ENCODE results near the gene NPIPB2. TPM values are rescaled to one million over a fixed set of nuclear protein-coding genes. Genes with fewer than 3 reads are reported as not detected.

NPIPB2 gene
- total RNA-seq, 1 experiment from 2014 or later = 10.3 TPM

DNA sequence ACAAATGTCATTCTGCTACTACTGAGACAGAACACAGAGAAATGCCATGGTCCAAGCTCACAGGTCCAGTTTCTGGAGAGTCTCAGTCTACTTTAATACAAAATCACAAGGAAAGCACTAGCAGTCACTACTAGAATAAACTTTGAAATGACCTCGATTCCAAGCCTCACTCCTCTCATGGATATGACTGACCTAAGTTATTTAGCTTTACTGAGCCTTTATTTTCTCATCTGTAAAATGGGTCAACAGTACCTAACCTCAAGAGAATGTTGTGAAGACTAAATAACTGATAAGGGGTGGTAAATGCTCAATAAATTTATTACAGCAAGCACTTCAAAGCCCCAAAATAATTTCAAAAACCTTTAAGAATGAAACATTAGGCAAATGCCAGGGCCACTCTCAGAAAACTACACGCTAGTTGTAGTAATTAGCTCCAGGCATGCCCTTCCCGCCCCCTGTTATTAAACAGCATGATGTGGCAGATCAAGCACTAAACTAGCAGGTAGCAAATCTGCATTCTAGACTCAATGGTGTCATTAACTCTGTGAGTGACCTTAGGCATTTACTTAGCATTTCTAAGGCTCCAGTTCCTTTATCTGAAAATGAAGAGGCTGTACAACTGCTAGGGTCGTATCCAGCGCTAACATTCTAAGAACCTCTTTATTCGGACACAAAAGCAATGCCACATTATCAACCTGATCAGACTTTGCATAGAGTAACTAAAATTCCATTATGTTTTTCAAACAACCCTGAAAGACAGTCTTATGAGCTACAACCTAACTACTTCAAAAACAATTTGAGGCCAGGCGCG lies 34.5 kb downstream of the NPIPB2 start:
- Histone ChIP-seq H3K27me3 (ENCODE audit: control insufficient read depth, insufficient read depth, low read length) (no peaks in the 10 kb centered on the region), H3K27ac (ENCODE audit: low read length) (no peak overlapping the region), H3K9me3 (ENCODE audit: control insufficient read depth, insufficient read depth, low read depth, low read length) (no peaks in the 10 kb centered on the region), H3K4me1 (ENCODE audit: control insufficient read depth, insufficient read depth, low read length) (peaks cover 15% of the 10 kb centered on the region), H3K36me3 (ENCODE audit: control insufficient read depth, insufficient read depth, low read length) (0 out of 2 replicates have a peak, but pooled peaks cover under 1% of the 10 kb centered on the region), H3K4me3 (ENCODE audit: low read depth in 2 of 2, low read length in 2 of 2) (no peak overlapping the region)
- ChIA-PET CTCF (interaction anchor here (0.6 kb wide), 1 partner anchor 824 kb away, joined by 3 read pairs; no protein-coding TSS in a partner anchor), POLR2A (interaction anchor here (0.5 kb wide), 1 partner anchor 18 kb away, joined by 5 read pairs; no protein-coding TSS in a partner anchor)
- in situ Hi-C loops (cut with HindIII; ENCODE audit: low pct_unique_long_range_greater_than_20kb, low sequenced_read_pairs) = no loop called here
- TF ChIP-seq TCF7L2 (IDR thresholded peaks at IDR 0.05; ENCODE audit: low read depth, low read length) = no peak
- no peak for TF ChIP-seq SIN3A (IDR thresholded peaks at IDR 0.05; ENCODE audit: borderline replicate concordance, insufficient read depth, low read depth, low read length)
- TF ChIP-seq, protein P1, sequence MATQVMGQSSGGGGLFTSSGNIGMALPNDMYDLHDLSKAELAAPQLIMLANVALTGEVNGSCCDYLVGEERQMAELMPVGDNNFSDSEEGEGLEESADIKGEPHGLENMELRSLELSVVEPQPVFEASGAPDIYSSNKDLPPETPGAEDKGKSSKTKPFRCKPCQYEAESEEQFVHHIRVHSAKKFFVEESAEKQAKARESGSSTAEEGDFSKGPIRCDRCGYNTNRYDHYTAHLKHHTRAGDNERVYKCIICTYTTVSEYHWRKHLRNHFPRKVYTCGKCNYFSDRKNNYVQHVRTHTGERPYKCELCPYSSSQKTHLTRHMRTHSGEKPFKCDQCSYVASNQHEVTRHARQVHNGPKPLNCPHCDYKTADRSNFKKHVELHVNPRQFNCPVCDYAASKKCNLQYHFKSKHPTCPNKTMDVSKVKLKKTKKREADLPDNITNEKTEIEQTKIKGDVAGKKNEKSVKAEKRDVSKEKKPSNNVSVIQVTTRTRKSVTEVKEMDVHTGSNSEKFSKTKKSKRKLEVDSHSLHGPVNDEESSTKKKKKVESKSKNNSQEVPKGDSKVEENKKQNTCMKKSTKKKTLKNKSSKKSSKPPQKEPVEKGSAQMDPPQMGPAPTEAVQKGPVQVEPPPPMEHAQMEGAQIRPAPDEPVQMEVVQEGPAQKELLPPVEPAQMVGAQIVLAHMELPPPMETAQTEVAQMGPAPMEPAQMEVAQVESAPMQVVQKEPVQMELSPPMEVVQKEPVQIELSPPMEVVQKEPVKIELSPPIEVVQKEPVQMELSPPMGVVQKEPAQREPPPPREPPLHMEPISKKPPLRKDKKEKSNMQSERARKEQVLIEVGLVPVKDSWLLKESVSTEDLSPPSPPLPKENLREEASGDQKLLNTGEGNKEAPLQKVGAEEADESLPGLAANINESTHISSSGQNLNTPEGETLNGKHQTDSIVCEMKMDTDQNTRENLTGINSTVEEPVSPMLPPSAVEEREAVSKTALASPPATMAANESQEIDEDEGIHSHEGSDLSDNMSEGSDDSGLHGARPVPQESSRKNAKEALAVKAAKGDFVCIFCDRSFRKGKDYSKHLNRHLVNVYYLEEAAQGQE (IDR thresholded peaks at IDR 0.05; ENCODE audit: insufficient read depth in 1 of 2, low read depth in 2 of 2, low read length in 1 of 2) = no peak
- TF ChIP-seq POLR2AphosphoS5 (IDR thresholded peaks at IDR 0.05; ENCODE audit: low read depth, low read length) = no peak
- TF ChIP-seq, protein P2, sequence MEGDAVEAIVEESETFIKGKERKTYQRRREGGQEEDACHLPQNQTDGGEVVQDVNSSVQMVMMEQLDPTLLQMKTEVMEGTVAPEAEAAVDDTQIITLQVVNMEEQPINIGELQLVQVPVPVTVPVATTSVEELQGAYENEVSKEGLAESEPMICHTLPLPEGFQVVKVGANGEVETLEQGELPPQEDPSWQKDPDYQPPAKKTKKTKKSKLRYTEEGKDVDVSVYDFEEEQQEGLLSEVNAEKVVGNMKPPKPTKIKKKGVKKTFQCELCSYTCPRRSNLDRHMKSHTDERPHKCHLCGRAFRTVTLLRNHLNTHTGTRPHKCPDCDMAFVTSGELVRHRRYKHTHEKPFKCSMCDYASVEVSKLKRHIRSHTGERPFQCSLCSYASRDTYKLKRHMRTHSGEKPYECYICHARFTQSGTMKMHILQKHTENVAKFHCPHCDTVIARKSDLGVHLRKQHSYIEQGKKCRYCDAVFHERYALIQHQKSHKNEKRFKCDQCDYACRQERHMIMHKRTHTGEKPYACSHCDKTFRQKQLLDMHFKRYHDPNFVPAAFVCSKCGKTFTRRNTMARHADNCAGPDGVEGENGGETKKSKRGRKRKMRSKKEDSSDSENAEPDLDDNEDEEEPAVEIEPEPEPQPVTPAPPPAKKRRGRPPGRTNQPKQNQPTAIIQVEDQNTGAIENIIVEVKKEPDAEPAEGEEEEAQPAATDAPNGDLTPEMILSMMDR (IDR thresholded peaks at IDR 0.05) = no peak
- BruUV-seq (replicated peaks) = no TSS peak
- DNase-seq (ENCODE audit: low read depth, low spot score) (no peak), ATAC-seq (no peak)
- intact Hi-C loops (cut with micrococcal nuclease; ENCODE audit: unreplicated experiment) = no loop called here

DNA sequence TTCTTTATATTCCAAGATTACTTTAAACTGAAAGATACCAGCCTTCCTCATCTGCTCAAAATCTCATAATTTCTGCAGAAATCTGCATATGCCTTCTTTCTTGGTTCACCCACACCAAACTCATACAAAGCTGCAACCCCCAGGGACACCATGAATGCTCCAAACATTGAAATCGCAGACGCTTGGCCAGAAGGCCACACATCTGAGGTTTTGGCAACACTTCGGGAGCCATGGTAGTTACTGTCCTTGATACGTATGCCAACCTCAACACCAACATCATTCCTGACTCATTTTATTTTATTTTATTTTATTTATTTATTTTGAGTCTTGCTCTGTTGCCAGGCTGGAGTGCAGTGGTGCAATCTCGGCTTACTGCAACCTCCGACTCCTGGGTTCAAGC lies 37.9 kb downstream of the NPIPB2 start:
- CTCF ChIA-PET = no interaction called here
- no TSS peak for BruUV-seq (replicated peaks)
- no peaks in the 10 kb centered on the region for H3K27me3 ChIP-seq (ENCODE audit: control insufficient read depth, insufficient read depth, low read length)
- TF ChIP-seq TCF7L2 (IDR thresholded peaks at IDR 0.05; ENCODE audit: low read depth, low read length) (no peak), SIN3A (IDR thresholded peaks at IDR 0.05; ENCODE audit: borderline replicate concordance, insufficient read depth, low read depth, low read length) (no peak), POLR2AphosphoS5 (IDR thresholded peaks at IDR 0.05; ENCODE audit: low read depth, low read length) (no peak)
- TF ChIP-seq, protein P2 (IDR thresholded peaks at IDR 0.05) = no peak
- TF ChIP-seq, protein P1 (IDR thresholded peaks at IDR 0.05; ENCODE audit: insufficient read depth in 1 of 2, low read depth in 2 of 2, low read length in 1 of 2) = no peak
- in situ Hi-C loops (cut with HindIII; ENCODE audit: low pct_unique_long_range_greater_than_20kb, low sequenced_read_pairs) = no loop called here
- POLR2A ChIA-PET = no interaction called here
- no peaks in the 10 kb centered on the region for H3K36me3 ChIP-seq (ENCODE audit: control insufficient read depth, insufficient read depth, low read length)
- H3K9me3 ChIP-seq (ENCODE audit: control insufficient read depth, insufficient read depth, low read depth, low read length) = no peaks in the 10 kb centered on the region
- DNase-seq (ENCODE audit: low read depth, low spot score) = no peak
- intact Hi-C loops (cut with micrococcal nuclease; ENCODE audit: unreplicated experiment) = no loop called here
- H3K4me1 ChIP-seq (ENCODE audit: control insufficient read depth, insufficient read depth, low read length) = no peaks in the 10 kb centered on the region
- no peak overlapping the region for H3K27ac ChIP-seq (ENCODE audit: low read length)
- ATAC-seq = no peak
- H3K4me3 ChIP-seq (ENCODE audit: low read depth in 2 of 2, low read length in 2 of 2) = no peak overlapping the region

Data from Panc1 (cell line).